Measurements from ENCODE around the gene SERPINA7.

The SERPINA7 gene

DNA sequence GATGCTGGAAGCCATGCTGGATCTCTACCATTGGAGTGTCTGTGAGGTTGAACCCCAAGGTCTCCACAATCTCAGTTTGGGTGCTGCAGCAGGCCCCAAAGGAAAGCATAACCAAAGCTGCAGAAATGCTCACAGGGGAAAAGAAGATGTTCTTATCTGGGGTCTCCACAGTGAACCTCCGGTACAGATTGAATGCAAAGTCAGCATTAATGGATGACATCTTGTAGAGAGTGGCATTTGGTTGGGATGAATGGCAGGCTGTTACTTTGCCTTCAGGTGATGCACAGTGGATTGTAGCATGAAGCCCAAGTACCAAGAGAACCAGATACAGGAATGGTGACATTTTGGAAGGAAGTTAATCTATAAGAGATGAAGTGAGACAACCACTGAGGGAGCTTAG lies 1.8 kb downstream of the SERPINA7 start:
- no peaks in the 10 kb centered on the region for H3K79me2 ChIP-seq (ENCODE audit: insufficient read depth, low read length)
- no peaks in the 10 kb centered on the region for H3K4me1 ChIP-seq (ENCODE audit: insufficient read depth, low read length)
- H2AFZ ChIP-seq (ENCODE audit: low read depth, low read length), result no peak overlapping the region
- H3K27ac ChIP-seq (ENCODE audit: low read length), result no peak overlapping the region
- ATAC-seq (ENCODE audit: insufficient read depth, low read depth), result no peak
- no peak overlapping the region for H3K4me2 ChIP-seq (ENCODE audit: insufficient read depth, low read length)
- no peak for DNase-seq
- no peak overlapping the region for H3K9ac ChIP-seq (ENCODE audit: low read depth, low read length)
- no peaks in the 10 kb centered on the region for H4K20me1 ChIP-seq (ENCODE audit: insufficient read depth, low read length)
- H3K36me3 ChIP-seq (ENCODE audit: insufficient read depth, low read length), result no peaks in the 10 kb centered on the region
- no peaks in the 10 kb centered on the region for H3K27me3 ChIP-seq (ENCODE audit: insufficient read depth, low read length, poor library complexity)
- H3K4me3 ChIP-seq (ENCODE audit: low read depth in 1 of 2, low read length in 2 of 2), result no peak overlapping the region
- TF ChIP-seq, protein P1, sequence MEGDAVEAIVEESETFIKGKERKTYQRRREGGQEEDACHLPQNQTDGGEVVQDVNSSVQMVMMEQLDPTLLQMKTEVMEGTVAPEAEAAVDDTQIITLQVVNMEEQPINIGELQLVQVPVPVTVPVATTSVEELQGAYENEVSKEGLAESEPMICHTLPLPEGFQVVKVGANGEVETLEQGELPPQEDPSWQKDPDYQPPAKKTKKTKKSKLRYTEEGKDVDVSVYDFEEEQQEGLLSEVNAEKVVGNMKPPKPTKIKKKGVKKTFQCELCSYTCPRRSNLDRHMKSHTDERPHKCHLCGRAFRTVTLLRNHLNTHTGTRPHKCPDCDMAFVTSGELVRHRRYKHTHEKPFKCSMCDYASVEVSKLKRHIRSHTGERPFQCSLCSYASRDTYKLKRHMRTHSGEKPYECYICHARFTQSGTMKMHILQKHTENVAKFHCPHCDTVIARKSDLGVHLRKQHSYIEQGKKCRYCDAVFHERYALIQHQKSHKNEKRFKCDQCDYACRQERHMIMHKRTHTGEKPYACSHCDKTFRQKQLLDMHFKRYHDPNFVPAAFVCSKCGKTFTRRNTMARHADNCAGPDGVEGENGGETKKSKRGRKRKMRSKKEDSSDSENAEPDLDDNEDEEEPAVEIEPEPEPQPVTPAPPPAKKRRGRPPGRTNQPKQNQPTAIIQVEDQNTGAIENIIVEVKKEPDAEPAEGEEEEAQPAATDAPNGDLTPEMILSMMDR (IDR thresholded peaks at IDR 0.05; ENCODE audit: borderline replicate concordance, extremely low read depth, low read length, poor library complexity, severe bottlenecking), result no peak
- no peak for TF ChIP-seq EZH2 (IDR thresholded peaks at IDR 0.05; ENCODE audit: borderline replicate concordance, low read depth, low read length, severe bottlenecking)
- H3K9me3 ChIP-seq (ENCODE audit: insufficient read depth, low read length, severe bottlenecking), result no peaks in the 10 kb centered on the region

DNA sequence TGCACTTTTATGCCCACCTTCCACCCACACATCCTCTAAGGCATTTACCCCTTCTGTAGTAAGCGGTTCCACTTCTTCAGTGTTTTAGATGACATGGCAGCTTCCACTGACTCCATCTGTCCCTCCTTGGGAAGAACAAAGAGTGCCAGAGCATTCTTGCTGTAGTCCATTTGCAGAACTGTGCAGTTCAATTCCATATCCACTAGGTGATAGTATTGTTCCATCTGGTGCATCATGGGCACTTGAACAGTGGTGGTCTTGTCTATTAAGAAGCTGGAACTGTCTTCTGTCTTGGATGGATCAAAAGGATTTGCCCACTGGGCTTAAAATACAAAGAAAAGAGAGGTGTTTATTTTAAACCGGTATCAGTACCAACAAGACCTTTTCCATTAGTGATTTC lies 3.5 kb downstream of the SERPINA7 start:
- DNase-seq, result no peak
- no peak overlapping the region for H3K27ac ChIP-seq (ENCODE audit: low read length)
- H3K9me3 ChIP-seq (ENCODE audit: insufficient read depth, low read length, severe bottlenecking), result no peaks in the 10 kb centered on the region
- H4K20me1 ChIP-seq (ENCODE audit: insufficient read depth, low read length), result no peaks in the 10 kb centered on the region
- no peaks in the 10 kb centered on the region for H3K79me2 ChIP-seq (ENCODE audit: insufficient read depth, low read length)
- no peak overlapping the region for H2AFZ ChIP-seq (ENCODE audit: low read depth, low read length)
- H3K27me3 ChIP-seq (ENCODE audit: insufficient read depth, low read length, poor library complexity), result no peaks in the 10 kb centered on the region
- H3K4me1 ChIP-seq (ENCODE audit: insufficient read depth, low read length), result no peaks in the 10 kb centered on the region
- TF ChIP-seq, protein P1 (IDR thresholded peaks at IDR 0.05; ENCODE audit: borderline replicate concordance, extremely low read depth, low read length, poor library complexity, severe bottlenecking), result peak; percentile 8
- TF ChIP-seq EZH2 (IDR thresholded peaks at IDR 0.05; ENCODE audit: borderline replicate concordance, low read depth, low read length, severe bottlenecking), result no peak
- H3K9ac ChIP-seq (ENCODE audit: low read depth, low read length), result no peak overlapping the region
- no peak for ATAC-seq (ENCODE audit: insufficient read depth, low read depth)
- H3K4me3 ChIP-seq (ENCODE audit: low read depth in 1 of 2, low read length in 2 of 2), result no peak overlapping the region
- H3K4me2 ChIP-seq (ENCODE audit: insufficient read depth, low read length), result no peak overlapping the region
- no peaks in the 10 kb centered on the region for H3K36me3 ChIP-seq (ENCODE audit: insufficient read depth, low read length)

DNA sequence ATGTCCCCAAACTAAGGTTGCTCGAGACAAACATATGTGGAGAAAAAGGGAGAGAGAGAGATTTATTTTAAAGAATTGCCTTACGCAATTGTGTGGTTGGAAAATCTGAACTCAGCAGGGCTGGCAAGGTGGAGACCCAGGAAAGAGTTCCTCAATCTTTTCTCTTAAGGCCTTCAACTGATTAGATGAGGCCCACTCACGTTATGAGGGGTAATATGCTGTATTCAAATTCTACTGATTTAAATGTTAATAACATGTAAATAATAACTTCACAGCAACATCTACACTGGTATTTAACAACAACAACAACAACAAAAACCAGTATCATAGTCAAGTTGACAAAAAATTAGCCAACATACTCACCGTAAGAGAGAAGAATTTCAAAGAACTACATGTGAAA lies 14.6 kb downstream of the SERPINA7 start:
- Histone ChIP-seq H4K20me1 (ENCODE audit: insufficient read depth, low read length) (no peaks in the 10 kb centered on the region), H3K4me1 (ENCODE audit: insufficient read depth, low read length) (no peaks in the 10 kb centered on the region), H3K79me2 (ENCODE audit: insufficient read depth, low read length) (no peaks in the 10 kb centered on the region), H2AFZ (ENCODE audit: low read depth, low read length) (no peak overlapping the region), H3K27ac (ENCODE audit: low read length) (no peak overlapping the region), H3K27me3 (ENCODE audit: insufficient read depth, low read length, poor library complexity) (no peaks in the 10 kb centered on the region), H3K9me3 (ENCODE audit: insufficient read depth, low read length, severe bottlenecking) (no peaks in the 10 kb centered on the region), H3K36me3 (ENCODE audit: insufficient read depth, low read length) (no peaks in the 10 kb centered on the region), H3K4me3 (ENCODE audit: low read depth in 1 of 2, low read length in 2 of 2) (no peak overlapping the region), H3K9ac (ENCODE audit: low read depth, low read length) (no peak overlapping the region), H3K4me2 (ENCODE audit: insufficient read depth, low read length) (no peak overlapping the region)
- TF ChIP-seq, protein P1 (IDR thresholded peaks at IDR 0.05; ENCODE audit: borderline replicate concordance, extremely low read depth, low read length, poor library complexity, severe bottlenecking), result no peak
- TF ChIP-seq EZH2 (IDR thresholded peaks at IDR 0.05; ENCODE audit: borderline replicate concordance, low read depth, low read length, severe bottlenecking), result no peak
- ATAC-seq (ENCODE audit: insufficient read depth, low read depth) (no peak), DNase-seq (no peak)

DNA sequence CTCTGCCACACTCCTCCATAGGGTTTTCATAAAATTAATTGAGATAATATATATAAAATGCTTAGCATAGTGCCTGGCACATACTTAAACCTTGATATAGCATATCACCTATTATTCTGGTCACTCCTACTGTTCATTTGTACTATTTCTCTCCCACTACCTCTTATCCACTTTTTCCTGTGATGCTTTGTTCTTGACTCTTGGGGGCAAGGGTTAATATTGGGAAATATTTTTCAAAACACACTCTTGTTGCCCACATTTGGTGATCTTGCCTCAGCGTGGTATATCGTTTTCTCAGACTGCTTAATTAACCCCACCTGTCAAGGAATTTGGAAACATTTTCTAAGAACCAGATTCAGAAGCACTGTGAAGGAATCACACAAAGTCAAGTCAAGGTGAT lies 16.3 kb downstream of the SERPINA7 start:
- no peak overlapping the region for H3K9ac ChIP-seq (ENCODE audit: low read depth, low read length)
- H3K36me3 ChIP-seq (ENCODE audit: insufficient read depth, low read length), result no peaks in the 10 kb centered on the region
- ATAC-seq (ENCODE audit: insufficient read depth, low read depth), result no peak
- H3K27ac ChIP-seq (ENCODE audit: low read length), result no peak overlapping the region
- H3K27me3 ChIP-seq (ENCODE audit: insufficient read depth, low read length, poor library complexity), result no peaks in the 10 kb centered on the region
- TF ChIP-seq, protein P1 (IDR thresholded peaks at IDR 0.05; ENCODE audit: borderline replicate concordance, extremely low read depth, low read length, poor library complexity, severe bottlenecking), result no peak
- TF ChIP-seq EZH2 (IDR thresholded peaks at IDR 0.05; ENCODE audit: borderline replicate concordance, low read depth, low read length, severe bottlenecking), result no peak
- H3K4me3 ChIP-seq (ENCODE audit: low read depth in 1 of 2, low read length in 2 of 2), result no peak overlapping the region
- H3K9me3 ChIP-seq (ENCODE audit: insufficient read depth, low read length, severe bottlenecking), result no peaks in the 10 kb centered on the region
- no peaks in the 10 kb centered on the region for H4K20me1 ChIP-seq (ENCODE audit: insufficient read depth, low read length)
- DNase-seq, result no peak
- H3K4me2 ChIP-seq (ENCODE audit: insufficient read depth, low read length), result no peak overlapping the region
- no peaks in the 10 kb centered on the region for H3K79me2 ChIP-seq (ENCODE audit: insufficient read depth, low read length)
- H2AFZ ChIP-seq (ENCODE audit: low read depth, low read length), result no peak overlapping the region
- no peaks in the 10 kb centered on the region for H3K4me1 ChIP-seq (ENCODE audit: insufficient read depth, low read length)

All from DND-41 (cell line).